Bronchial epithelial cell (primary cell): Measurements from ENCODE around the gene KIFC3. TPM values are rescaled to one million over a fixed set of nuclear protein-coding genes. Genes with fewer than 3 reads are reported as not detected.
"Not testable (repeated sequence)": the region's sequence is repeated elsewhere in the genome, so short reads cannot be mapped to it uniquely, and the experiment has no call there.

ENCODE experiments used
- DNase-seq: peaks from one replicate; pipeline ENCODE4 v3.0.0-alpha.2; 2010; ENCODE audit warnings: low read depth
- FAIRE-seq: peaks from 2 replicates; lab custom pipeline; 2011; peaks lifted over from hg19 to GRCh38; lab: Jason Lieb, UNC
- H3K27me3 ChIP-seq: 2 replicates; pipeline ENCODE4 v1.5.1; 2011; ENCODE audit warnings: low read length; ENCODE audit not compliant: control insufficient read depth, insufficient read depth
- H3K36me3 ChIP-seq: 2 replicates; pipeline ENCODE4 v1.5.1; 2011; ENCODE audit warnings: low read length; ENCODE audit not compliant: control insufficient read depth, insufficient read depth
- H3K4me3 ChIP-seq: 2 replicates; pipeline ENCODE4 v1.5.1; 2011; ENCODE audit warnings: mild to moderate bottlenecking, low read depth, low read length, control low read depth
- CTCF ChIP-seq: IDR thresholded peaks from 2 replicates; pipeline ENCODE4 v1.5.1; 2011; ENCODE audit warnings: mild to moderate bottlenecking, moderate library complexity, low read length, control low read depth, inconsistent platforms; ENCODE audit not compliant: insufficient read depth, severe bottlenecking
- total RNA-seq: library from RNA; depleted of rRNA; stranded (reverse); fragments of >200 nt; gene quantifications from 2 replicates; pipeline ENCODE4 v1.2.1, GENCODE V29; 2014

Gene KIFC3
- total RNA-seq, 1 donor from 2014 or later = 34.8 TPM

- TF ChIP-seq CTCF = no peak
- H3K36me3 ChIP-seq = peaks cover 13% of the 10 kb centered on the region
- no peak overlapping the region for H3K4me3 ChIP-seq
- no peaks in the 10 kb centered on the region for H3K27me3 ChIP-seq
- FAIRE-seq (no peak), DNase-seq (no peak)
These were observed 54.8 kb downstream of the KIFC3 start for GRCh38 chr16:57747496-57747895.

- Histone ChIP-seq H3K36me3 (peaks cover 13% of the 10 kb centered on the region), H3K27me3 (no peaks in the 10 kb centered on the region), H3K4me3 (no peak overlapping the region)
- no peak for TF ChIP-seq CTCF
- DNase-seq (no peak), FAIRE-seq (no peak)
These were observed 55.2 kb downstream of the KIFC3 start for GRCh38 chr16:57747091-57747490.

GRCh38 chr16:57746316-57746715, 56.0 kb downstream of the KIFC3 start:
- not testable (repeated sequence) for DNase-seq, H3K4me3 ChIP-seq, H3K27me3 ChIP-seq, FAIRE-seq
- H3K36me3 ChIP-seq = peaks cover 13% of the 10 kb centered on the region

- H3K36me3 ChIP-seq = peaks cover 16% of the 10 kb centered on the region
- H3K27me3 ChIP-seq = no peaks in the 10 kb centered on the region
- DNase-seq (no peak), FAIRE-seq (no peak)
- TF ChIP-seq CTCF = no peak
- no peak overlapping the region for H3K4me3 ChIP-seq
These were observed 56.5 kb downstream of the KIFC3 start for GRCh38 chr16:57745768-57746167.

GRCh38 chr16:57744642-57744903, 57.7 kb downstream of the KIFC3 start:
- no peaks in the 10 kb centered on the region for H3K27me3 ChIP-seq
- no peak overlapping the region for H3K4me3 ChIP-seq
- H3K36me3 ChIP-seq = peaks cover 16% of the 10 kb centered on the region
- DNase-seq (no peak), FAIRE-seq (no peak)
- no peak for TF ChIP-seq CTCF

GRCh38 chr16:57743886-57744641, 58.2 kb downstream of the KIFC3 start:
- no peak for FAIRE-seq
- peaks cover 16% of the 10 kb centered on the region for H3K36me3 ChIP-seq

More at GRCh38 chr16:57743886-57744641, 58.2 kb downstream of the KIFC3 start:
- TF ChIP-seq CTCF = no peak
- no peaks in the 10 kb centered on the region for H3K27me3 ChIP-seq
- no peak overlapping the region for H3K4me3 ChIP-seq
- DNase-seq = no peak
